GM19452 (cell line): ENCODE results near the gene NTF3.

Experiments used
- ATAC-seq: cut with Tn5 transposase; IDR thresholded peaks from one replicate; pipeline ENCODE4 v1.9.1; 2021; ENCODE audit not compliant: unreplicated experiment

The NTF3 gene

DNA sequence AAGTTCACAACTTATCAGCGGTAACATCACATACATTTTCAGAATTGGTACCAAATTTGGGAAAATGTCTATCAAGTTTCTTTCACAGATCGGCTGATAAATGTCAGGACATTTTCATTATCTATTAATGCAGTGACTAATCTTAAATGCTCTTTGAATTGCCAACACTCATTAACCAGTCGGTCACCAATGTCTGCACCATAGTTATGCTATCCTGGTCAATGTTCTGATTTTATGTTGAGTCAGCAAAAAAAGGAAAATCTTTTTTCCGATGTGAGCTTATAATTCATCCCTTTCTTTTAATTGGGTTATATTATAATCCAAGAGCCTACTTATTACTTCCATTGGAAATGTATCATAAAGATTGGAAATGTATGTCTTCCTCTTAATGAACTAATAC lies 77.2 kb downstream of the NTF3 start:
- no peak for ATAC-seq

DNA sequence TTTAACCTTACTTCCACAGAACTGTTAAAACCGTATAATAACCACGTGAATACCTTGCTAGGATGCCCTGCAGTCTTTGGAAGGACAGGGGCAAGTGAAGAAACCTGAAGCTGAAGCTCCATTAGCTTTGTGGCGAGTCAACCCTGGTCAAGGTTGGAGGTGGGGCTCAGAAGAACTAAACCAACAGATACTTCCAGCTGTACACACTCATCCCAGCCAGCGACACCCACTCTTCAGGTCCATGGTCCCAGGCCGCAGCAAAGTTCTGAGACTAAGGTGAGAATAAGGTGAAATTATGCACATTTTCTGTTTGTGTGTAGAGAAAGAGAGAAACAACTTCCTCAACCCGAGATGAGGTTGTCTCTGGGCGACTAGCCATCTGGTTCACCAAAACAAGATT lies 77.6 kb downstream of the NTF3 start:
- ATAC-seq = no peak

DNA sequence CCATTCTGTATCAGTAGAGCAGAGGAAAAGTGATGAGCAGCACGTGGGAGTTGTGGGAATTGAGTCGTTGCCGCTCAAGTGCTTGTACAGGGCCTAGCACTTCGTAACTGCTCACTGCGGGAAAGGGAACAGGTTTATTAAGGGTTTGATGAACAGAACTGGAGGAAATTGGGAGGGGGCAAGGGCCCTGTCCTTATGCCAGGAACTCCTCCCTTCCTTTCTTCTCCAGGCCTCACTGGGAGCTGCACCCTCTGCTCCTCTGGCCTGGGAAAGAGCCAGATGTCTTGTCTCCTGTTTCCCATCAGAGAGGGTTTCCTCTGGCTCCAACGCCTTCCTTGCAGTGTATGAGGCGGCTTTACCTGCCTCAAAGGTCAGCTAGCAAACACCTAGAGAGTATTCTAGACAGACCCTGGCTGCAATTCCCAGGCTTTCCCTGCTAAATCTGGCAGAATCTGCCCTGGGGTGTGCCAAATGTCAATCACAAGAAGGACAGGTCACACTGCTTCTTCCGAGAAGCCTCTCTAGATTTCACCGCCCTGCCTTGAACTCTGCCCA lies 78.4 kb downstream of the NTF3 start:
- no peak for ATAC-seq

DNA sequence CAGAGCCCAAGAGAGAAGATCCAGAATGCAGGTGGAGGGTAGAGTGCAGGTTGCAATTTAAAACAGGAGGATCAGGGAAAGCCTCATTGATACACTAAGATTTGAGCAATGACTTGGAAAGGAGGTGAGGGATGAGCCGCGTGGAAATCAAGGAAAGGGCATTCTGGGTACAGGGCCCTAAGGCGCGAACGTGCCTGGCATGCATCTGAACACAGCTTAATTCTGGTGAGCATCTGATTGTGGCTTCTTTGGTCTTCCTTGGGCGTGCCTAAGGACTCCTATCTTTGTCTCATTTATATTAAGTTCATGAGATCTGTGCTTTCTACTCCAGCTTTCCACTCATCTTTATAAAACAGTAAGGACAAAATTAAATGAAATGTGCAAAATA lies 79.3 kb downstream of the NTF3 start:
- ATAC-seq = no peak

DNA sequence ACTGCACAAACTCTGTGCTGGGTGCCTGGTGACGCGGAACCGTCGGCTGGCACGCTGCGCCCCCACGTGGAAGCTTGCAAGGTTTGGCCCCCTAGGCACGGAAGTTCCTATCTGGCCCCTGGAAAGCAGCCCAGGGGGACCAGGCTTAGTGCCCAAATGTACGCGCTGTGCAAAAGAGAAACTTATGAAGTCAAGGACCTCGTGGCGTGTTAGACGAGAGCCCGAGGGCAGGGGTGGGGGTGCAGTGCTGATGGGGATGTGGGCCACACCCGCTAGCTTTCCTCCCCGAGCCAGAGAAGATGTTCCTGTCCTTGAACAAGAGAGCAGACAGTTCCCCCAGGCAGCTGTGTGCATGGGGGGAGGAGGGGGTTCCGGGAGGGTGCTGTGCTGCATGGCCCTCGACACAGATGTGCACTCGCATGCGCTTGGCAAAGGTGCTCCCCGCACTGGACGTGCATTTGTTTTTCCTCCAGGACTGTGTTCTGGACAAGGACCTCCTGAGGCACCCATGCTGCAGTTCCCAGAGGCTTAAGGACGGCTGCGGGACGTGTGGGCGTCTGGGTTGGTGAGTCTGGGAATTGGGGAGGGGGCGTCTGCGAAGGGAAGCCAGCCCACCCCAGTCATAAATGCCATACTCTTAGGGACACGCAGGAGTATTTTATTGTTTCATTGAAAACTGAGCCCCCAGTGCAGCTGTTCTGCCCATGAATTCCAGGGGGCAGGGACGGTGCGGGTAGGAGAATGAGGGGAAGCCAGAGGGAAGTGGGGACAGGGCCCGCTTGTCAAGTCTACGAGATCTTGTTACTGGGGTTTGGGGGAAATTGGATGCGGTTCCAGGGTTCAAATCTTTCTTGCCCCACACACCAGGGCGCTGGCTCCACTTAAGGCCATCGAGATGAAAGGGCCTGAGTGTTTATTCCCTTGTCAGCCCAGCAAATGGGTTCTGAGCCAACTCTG lies 80.0 kb downstream of the NTF3 start:
- no peak for ATAC-seq

DNA sequence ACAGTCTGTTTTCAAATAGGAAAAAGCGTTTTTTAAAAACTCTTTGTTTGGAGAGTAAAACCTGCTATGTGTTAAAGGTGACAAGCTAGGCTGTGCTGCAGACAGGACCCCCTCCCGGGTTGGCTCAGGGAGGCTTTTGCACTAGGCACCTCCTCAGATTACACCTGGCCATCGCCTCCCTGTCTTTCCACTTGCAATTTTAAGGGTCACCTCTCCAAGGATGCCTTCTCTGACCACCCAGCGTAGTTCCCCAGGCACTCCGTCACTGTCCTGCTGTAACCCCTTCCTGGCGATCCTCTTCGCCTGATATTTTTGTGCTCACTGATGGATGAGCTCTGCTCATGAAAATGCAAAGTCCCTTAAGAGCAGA lies 80.7 kb downstream of the NTF3 start:
- ATAC-seq = no peak

DNA sequence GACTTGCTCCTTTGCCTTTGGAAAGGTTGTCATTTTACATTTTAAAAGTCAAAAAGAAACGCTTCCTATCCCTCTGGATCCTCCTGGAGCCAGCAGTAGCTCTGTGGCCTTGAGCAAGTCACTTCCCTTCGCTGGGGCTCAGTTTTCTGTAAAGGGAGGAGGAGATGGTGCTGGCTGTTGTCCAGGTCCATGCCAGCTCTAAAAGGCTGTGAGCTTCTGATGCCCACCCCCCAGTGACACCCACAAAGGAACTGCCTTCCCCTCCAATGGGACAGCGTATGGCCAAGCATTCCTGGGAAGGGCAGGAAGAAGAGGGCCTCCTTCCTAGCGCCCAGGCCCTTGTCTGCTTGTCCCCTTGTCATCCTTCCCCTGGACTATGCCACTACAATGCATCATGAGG lies 81.5 kb downstream of the NTF3 start:
- no peak for ATAC-seq

DNA sequence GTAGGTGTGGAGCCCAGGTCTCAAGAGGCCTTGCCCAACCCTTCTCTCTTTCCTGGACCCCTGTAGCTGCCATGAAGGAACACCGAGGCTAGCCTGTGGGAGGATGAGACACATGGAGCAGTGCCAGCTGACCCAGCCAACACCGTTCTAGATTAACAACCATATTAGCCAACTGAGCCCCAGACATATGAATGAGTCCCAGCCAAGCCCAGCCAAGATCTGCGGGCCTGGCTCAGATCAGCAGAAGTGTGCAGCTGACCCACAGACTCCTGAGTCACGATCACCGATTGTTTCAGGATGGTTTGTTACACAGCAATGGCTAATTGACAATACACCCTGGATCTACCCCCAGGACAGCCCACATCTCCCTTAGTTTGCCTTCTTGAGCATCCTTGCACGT lies 82.1 kb downstream of the NTF3 start:
- no peak for ATAC-seq

DNA sequence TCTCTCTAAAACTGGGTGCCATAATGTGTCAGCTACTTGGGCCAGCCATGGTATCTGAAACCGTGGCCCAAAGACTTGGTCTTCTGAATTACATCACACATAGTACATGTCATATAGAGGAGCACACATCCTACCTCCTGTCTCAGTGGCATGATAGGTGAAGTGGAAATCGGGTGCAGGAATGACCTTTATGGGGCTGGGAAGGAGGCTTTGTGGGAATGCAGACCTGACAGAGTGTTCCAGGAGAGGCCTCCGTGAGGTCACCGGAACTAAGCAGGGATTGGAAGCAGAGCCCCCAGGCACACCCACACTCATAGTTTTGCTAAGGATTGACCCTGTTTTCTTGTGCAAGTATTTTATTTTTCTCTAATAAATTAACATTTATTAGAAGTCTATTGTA lies 82.6 kb downstream of the NTF3 start:
- no peak for ATAC-seq

DNA sequence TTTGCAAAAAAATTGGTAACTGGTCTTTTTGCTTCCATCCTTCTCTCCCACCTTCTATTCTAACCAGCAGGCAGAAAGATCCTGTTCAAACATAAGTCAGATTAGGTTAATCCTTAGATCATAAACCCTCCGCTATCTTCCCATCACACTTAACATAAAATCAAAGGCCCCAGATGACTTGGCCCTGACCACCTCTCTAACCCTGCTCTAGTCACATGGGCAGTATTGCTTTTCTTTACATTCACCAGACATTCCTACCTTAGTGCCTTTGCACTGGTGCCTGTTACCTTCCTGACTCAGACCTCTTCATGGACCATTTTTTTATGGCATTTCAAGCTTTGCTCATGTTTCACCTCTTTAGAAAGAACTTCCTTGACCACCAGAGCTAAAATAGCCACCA lies 83.5 kb downstream of the NTF3 start:
- ATAC-seq = no peak

DNA sequence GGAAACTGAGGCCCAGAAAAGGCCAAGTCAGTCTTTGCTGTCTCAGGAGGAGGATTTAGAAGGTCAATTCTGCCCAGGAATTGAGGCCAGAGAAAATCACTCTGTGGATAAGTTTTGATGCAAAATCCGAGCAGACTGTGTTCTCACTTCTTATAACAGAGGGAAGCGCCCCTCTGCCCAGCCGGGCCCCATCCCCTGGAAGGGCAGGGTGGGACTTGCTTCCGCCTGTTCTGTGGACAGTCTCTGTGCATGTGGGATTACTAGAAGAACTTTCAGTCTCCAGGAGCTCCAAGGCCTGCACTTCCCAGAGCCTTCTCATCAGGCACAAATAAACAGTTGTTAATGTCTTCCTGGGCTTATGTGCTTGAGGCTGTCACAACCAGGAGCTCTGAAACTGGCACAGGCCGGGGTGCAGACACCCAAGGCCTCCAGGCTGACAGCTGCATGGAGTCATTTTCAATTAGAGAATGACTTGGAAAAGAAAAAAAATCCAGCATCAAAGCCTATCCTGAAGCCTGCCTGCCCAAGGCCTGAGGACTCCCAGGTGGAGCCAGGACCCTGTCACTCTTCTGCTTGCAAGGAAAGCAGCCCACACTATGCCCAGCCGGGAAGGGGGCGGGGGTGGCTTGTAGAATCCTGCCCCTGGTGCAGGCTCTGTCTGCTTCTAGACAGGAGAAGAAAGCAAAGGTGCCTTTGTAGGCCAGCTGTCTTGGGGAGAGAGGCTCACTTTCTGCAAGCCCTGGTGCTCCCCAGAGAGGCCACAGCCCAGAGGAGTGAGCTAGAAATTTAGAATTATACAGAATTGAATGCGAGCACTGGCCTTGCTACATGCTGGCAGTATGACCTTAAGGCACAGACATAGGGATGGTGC lies 84.7 kb downstream of the NTF3 start:
- ATAC-seq = no peak

DNA sequence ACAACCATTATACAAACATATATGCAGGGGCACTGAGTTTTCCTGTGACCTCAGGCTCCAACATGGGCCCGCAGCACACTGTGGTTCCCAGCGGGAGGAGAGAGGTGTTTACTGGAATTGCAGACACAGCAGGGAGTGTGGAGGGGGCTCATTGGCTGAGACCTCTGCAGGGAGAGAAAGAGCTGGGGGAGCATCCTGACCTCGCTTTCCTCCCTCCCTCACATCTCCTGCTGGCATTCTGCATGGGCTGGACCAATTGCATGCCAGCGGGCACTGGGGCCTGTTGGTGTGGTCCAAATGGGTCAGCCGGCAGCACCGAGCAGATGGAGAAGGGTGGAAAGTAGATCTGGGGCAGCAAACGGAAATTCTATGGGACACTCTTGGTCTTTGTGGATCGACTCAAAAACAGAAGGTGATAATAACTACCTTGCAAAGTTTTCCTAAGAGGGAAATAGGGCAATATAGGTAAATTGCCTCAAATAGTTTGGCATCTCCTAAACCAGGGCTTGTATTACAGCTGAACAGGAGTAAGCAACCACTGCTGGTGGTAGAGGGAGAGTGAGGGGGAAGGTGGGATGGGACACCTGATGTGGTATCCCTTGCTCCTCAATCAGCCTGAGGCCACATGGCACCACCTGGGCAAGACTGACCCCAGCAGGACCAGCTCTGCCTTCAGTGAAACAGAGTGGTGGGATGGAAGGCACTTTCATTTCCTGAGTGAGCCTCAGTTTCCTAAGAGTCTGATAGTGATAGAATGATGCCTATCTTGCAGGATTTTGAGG lies 86.9 kb downstream of the NTF3 start:
- no peak for ATAC-seq

DNA sequence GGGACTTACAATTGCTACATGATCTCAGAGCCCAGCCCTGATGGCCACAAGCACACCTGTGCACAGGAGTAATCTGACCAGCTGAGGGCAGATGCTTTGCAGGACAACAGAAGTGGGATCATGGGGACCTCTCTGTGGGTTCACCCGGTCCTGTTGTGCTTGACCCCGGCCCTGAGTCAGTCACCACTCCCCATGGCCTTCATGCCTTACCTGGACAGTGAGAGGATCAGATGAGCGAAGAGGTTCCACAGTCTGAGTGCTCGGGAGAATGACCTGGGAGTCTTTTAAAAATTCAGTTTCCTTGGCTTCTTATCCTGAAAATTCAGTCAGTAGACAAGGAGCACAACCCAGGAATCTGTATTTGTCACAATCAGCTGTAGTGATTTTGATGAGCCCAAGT lies 88.1 kb downstream of the NTF3 start:
- no peak for ATAC-seq

DNA sequence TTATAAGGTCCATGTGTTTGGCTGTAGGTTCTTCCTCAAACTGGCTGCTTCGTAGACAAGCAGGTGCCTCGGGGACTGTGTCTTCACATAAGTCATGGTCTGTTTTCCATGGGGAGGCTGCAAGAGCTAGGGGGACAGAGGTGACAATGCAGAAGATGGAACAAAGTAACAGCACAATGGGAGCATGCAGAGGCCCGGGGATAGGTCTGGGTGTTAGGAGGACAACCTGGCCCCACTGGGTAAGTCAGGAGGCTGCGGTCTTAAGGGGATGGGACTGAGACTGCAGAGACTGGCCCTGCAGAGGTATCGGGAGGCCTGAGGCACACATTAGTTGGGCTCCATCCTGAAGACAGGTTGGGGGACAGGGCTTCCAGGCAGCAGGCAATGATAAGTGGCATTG lies 88.9 kb downstream of the NTF3 start:
- ATAC-seq = no peak

DNA sequence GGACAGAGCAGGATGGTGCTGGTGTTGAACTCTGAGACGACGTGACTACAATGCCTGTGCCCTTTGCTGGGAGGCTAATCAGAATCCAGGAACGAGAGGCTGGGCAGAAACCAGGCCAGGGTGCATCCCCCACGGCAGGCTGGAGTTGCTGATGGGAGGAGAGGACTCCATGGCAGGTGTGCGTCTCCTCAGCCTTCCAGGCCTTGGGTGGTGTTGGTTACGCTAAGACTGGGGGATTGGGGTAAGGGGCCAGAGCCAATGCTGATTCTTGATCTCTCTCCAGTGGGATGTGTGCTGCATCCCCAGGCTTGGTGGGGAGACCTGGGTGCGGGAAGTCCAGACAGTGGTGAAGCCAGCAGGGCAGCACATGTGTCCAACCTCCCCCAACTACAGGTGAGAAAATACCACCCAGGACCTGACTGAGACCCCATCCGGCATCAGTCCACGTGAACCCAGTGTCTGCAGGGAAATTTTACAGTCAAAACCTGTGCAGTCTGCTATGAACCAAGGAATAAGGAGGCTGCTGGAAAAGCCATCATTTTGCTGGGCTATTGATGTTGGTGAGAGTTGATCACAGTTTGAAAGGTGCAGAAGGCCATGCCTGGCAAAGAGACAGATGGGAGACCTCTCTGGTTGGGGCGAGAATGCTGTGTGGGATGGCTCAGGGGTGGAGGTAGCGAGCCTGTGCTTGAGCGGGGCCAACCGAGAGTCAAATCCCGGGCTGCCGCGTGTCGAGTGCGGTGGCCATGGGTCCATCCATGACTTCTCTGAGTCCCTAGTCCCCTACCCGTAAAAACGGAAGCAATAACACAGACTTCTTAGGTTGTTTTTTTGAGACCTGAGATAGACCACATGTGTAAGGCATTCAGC lies 89.8 kb downstream of the NTF3 start:
- no peak for ATAC-seq

DNA sequence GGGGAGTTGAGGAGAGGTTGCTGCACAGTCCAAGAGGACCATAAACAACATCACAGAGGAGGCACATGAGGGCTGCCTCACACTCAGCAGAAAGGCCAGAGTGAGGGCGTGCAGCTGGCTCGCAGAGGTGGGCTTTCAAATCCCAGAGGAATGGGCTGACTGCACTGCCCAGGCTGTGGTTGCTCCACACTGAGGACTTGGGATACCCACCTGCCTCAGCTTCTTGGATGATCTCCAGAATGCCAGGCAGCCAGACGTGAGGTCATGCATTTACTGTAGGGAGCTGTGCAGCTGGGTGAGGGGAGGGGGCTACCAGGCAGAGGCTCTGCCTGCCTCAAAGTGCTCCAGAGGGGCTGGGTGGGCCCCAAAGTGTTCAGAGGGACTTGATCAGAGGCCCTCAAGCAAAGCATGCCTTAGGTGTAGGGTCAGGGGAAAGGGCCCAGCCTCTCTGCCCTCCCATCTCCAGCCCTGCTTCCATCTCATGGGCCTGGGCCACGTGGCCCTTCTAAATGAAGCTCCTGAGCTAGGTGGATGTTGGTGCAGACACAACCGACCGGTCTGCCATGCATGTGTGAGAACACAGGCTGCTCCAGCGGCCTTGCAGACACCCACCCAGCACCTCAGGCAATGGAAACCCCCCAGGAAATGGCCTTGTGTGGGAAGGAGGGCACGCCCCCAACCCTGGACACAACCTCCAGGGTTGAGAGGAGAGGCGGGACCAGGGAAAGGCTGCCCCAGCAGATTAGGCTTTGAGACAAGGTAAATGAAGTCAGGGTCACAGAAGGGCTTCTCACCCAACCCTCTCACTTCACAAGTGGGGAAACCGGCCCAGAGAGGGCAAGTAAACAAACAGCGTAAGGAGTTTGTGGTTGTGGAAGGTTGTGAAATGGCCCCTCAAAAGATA lies 90.8 kb downstream of the NTF3 start:
- no peak for ATAC-seq

DNA sequence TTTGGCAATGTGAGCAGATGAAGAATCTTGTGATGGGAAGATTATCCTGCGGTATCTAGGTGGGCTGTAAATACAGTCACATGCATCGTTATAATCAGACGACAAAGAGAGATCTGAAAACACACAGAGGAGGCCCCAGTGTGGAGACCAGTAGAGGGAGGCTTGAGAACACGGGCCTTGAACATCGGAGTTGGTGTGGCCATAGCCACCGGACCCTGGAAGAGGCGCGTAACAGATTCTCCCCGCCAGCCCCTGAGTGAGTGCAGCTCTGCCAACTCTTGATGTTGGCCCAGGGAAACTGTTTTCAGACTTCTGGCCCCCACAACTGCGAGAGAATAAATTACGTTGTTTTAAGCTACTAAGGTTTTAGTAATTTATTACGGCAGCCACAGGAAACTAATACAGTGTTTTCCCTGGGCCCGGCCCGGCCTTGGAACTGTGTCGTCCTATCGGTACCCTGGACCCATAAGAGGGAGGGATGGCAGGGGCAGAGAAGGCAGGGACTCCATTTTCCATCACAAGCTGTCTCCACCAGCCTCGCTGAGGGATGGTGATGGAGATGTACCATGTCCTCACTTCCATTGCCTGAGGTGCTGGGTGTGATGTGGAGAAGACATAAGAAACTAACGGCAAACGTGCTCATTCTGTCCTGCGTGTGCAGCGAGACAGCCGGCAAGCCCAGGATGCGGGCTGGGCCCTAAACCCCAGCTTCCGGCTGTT lies 91.6 kb downstream of the NTF3 start:
- no peak for ATAC-seq

DNA sequence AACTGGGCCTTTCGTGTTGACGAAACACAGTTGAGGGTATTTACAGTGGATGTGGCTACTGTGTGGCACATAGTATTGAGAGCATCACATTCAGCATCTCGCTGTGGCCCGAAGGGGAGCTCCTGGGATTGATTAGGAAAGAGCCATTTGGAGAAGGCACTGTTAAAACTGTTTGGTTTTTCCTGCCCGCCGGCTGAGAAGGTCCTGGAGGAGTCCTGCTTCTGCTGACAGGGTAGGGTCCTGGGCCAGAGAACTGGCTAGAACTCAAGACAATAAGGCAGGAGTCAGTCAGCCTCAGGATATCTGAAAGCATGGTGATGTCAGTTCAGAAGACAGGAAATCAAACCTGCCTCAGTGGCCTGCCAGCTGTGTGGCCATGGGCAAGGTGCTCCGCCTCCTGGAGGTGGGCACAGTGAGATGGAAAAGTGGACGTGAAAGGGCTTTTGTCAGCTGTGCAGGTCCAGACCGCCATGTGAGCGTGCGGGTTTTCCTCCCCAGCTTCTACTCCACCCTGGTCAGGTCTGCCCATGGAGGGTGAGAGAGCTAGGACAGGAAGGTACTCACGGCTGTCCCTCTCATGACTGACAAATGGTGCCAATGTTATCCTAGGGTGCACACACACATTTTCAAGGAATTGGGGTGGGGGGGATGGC lies 92.3 kb downstream of the NTF3 start:
- ATAC-seq = no peak
